ENCODE data around the gene TTLL6.
A peak's percentile ranks its signal among the peaks of the same experiment; 100 is the strongest.
"Not testable (repeated sequence)": the region's sequence is repeated elsewhere in the genome, so short reads cannot be mapped to it uniquely, and the experiment has no call there.

Gene TTLL6

GRCh38 chr17:48815311-48815710, 1.7 kb downstream of the TTLL6 start:
- no peak for DNase-seq (ENCODE audit: low read depth)

DNA sequence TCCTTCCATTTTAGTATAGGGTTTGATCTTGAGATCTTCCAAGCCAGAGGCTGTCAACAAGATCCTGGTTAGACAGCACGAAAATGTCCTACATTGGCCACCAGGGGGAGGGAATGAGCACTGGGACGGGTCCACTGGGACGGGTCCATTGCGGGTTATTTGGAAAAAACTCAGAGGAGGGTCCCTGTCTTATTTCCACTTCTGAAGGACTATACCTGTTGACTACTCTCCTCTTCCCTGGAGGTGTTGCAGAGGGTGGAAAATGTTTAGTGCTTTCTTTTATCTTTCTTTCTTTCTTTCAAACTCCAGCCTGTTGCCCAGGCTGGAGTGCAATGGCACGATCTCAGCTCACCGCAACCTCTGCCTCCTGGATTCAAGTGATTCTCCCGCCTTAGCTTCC, 2.5 kb downstream of the TTLL6 start:
- DNase-seq (ENCODE audit: low read depth), result peak; percentile 38

DNA sequence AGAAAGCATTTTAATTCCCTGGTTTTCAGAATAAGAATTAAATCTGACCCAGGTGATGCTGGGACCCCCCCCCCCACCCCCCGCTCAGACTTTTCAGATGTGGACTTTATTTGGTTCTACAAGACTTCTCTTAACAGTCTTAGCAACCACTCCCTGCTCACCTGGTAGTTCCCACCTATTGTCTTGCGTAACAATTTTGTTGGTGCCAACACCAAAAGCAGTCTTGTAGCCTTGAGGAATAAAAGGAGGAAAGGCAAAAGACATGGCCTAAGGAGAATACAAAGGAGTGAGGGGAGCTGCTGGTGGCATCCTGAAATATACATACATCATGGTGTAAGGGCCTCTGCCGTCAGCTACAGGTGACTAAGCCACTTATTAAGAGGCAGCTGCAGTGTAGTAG, 5.0 kb downstream of the TTLL6 start:
- no peak for DNase-seq (ENCODE audit: low read depth)

DNA sequence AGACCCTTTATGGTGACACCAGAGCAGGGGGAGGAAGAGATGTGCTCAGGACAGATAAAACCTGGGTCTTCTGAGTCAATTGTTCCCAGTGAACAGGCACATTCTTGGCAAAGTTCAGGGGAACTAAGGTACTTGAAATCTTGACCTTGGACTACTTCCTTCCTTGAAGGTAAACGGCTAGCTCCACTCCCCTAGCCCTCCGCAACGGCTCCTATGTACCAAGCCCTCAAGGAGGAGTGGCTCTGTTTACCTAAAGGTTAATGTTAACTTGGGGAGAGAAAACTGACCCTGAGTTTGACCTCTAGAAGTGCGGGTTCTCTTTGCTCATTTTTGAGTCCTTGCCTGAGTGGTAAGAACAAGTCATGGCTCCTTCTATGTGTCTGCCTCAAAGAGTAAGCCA, 7.8 kb downstream of the TTLL6 start:
- DNase-seq (ENCODE audit: low read depth), result no peak

DNA sequence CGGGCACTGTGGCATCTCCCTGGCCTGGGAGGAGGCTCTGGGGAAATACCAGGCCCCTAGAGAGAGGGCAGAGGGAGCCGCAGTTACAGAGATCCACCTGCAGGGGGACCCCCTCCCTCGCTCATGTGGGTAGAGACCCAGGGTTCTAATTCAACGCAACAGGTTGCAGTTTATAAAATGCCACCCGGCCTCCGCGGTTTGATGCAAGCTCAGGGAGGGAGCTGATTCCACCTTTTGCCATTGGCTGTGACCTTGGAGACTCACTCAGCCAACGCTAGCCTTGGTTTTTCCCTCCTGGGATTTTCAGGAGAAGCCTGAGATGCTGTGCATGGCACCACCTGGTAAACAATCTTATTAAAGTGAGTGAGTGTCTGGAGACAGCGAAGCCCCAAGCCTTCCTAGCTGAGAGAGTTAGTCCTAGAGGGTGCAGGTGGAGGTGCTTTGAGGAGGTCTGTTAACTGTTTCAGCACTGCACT, 12.1 kb downstream of the TTLL6 start:
- peak; percentile 40 for DNase-seq (ENCODE audit: low read depth)

- DNase-seq (ENCODE audit: low read depth), result no peak
These were observed 16.3 kb downstream of the TTLL6 start for GRCh38 chr17:48800626-48801217.

GRCh38 chr17:48799069-48799723, 17.8 kb downstream of the TTLL6 start:
- DNase-seq (ENCODE audit: low read depth), result no peak

DNA sequence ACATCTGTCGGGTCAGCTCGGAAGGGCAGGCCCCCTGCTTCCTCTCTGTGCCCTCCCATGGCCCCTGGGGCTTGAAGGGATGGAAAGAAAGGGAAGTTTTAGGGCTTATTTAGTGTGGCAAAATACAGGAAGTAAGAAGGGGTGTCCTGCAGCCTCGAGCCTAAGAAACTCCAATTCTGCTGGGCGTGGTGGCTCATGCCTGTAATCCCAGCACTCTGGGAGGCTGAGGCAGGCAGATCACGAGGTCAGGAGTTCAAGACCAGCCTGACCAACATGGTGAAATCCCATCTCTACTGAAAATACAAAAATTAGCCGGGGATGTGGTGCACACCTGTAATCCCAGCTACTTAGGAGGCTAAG, 20.9 kb downstream of the TTLL6 start:
- DNase-seq (ENCODE audit: low read depth), result not testable (repeated sequence)

DNA sequence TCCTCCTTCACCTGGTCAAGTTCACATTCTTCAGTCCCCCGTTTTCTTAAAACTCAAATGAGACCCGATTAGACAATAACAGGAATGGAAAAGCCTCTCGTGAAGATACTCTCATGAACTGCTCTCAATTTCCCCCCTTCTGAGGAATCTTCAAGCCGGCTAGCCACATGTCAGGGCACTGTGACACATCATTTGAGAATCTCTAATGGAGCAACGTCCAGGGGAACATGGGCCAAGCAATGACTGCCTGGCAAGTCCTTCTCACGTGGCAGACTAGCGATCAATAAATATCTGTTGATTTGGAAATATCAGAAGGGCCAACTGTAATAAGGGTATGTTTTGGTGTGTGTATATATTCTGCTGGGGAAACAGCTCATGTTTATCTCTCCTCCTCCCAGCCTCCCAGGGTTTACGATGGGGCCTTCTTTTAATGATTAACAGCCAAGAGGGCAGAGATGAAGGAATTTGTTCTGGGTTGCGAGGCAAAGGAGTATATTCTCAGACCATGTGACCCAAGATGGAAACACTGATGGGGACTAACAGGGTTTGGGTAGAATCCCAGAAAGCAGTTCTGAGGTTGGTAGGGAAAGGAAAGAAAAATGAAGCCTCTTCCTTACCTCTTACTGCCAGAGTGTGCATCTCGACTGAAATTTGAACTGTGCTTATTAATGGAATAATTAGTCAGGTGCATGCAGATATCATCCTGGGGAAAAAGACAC, 21.4 kb downstream of the TTLL6 start:
- DNase-seq (ENCODE audit: low read depth), result no peak

DNA sequence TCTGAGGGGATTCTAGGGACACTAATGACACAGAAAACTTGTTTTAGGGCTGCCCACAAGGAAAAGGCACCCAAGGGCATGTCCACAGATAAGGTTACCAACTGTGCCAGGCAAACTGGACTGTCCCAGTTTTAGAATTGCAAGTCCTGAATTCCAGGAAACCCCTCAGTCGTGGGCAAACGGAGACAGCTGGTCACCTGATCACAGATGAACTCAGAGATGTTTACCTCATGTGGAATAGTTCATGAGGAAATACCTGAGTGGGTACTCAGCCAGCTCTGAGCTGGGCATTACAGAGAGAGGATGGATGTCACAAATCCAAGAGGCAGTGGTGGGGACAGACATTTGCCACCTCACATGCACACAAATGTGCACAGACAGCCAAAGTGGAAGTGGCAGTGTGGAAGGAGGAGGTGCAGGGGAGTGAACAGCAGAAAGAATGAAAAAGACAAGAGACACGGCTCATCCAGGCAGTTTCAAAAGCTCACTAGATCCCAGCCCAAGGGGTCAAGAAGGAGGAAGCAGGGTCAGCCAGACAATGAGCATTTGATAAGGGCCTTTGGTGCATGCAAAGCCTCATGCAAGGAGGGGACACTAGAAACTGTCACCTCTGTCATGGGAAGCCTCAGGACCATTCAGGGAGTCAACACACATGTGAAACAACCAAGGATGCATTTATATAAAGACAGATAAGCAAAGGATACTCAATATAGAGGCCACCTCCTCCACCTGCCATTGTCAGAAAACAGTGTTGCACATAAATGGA, 24.8 kb downstream of the TTLL6 start:
- DNase-seq (ENCODE audit: low read depth), result no peak

GRCh38 chr17:48791128-48792032, 25.6 kb downstream of the TTLL6 start:
- peak; percentile 9 for DNase-seq (ENCODE audit: low read depth)

GRCh38 chr17:48790607-48791127, 26.4 kb downstream of the TTLL6 start:
- no peak for DNase-seq (ENCODE audit: low read depth)

DNA sequence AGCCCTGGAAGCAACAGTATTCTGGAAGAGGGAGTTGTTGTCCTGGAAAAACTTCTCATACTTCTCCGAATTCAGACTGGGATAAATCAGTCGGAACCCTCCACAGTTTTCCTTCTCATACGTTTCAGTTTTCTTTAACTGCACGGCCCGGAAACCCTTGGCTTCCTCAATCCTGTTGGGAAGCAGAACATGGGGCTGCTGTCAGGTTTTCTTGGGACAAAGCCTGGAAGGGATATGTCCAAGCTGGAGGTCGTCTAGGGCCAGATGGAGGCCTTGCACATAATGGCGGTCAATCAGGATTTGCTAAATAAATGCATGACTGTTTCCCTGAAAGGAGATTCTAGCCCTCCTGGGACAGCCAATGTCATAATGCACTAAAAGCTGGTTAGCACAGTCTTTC, 29.2 kb downstream of the TTLL6 start:
- no peak for DNase-seq (ENCODE audit: low read depth)

GRCh38 chr17:48779421-48779820, 37.6 kb downstream of the TTLL6 start:
- DNase-seq (ENCODE audit: low read depth), result no peak

DNA sequence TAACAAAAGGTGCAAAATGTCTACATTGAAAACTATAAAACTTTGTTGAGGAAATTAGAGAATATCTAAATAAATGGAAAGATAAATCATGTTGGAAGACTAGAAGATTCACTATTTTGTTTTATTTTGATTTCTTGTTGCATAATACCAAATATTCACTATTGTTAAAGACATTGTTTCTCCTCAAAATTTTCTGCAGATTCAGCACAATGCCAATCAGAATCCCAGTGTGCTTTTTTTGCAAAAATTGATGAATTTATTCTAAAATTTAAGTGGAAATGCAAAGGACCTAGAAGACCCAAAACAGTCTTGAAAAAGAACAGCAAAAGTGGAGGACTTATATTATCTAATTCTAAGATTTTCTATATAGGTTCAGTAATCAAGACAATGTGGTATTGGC, 40.4 kb downstream of the TTLL6 start:
- DNase-seq (ENCODE audit: low read depth), result no peak

DNA sequence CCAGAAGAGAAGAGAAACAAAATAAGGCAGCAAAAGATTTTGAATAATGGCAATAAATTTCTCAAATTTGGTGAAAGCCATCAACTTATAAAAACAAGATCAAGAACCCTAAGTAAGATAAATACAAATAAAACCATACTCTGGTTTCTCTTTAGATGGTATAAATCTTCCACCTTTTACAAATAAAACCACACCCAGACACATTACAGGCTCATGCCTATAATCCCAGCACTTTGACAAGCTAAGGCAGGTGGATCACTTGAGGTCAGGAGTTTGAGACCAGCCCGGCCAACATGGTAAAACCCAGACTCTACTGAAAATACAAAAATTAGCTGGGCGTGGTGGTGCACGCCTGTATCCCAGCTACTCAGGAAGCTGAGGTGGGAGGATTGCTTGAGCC, 43.8 kb downstream of the TTLL6 start:
- DNase-seq (ENCODE audit: low read depth), result no peak

DNA sequence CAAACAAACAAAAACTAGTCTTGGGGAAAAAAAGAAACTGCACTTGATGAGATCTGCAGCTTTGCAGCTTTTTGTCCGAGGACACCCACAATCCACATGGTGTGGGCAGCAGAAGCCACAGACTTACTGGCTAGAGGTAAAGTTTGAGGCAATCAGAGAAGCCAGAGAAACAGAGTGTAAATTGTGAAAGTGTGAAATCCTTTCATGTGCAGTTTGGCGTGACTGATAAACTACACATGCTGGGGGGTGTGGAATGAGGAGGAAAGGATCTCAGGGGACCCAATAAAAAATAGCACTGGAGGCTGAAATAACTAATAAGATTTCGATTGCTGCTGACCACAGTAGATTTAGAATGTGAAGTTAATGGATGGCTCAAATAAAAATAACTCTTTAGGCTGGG, 46.1 kb downstream of the TTLL6 start:
- no peak for DNase-seq (ENCODE audit: low read depth)

DNA sequence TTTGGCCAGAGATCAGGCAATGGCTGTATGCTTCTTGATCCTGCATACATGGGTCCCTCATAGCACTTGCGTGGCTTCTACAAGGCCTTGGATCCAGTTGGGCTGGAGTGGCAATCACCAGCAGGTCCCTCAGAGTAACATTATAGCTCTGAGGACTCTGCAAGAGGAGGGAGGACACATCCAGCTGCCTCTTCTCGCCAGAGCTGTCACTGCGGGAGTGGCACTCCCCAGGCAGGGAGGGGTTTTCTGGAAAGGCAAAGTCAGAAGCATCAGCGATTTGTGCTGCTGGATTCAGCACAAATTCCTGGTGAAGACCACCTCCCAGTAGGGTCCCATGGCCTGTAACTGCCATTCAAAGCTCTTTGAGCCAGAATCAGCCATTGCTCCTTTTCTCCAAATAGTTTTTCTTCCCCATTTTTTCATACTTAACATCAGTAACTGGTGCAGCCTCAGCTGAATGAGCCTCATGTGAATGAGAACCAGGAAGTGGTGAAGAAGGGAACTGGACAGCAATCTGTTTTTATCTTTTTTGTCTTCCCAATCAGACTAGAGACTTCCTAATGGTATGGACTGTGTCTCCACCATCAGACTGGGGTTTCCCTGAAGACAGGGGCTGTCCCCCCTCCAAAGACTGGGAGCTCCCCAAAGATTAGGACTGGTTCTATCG, 47.9 kb downstream of the TTLL6 start:
- DNase-seq (ENCODE audit: low read depth), result no peak

GRCh38 chr17:48767263-48767774, 49.7 kb downstream of the TTLL6 start:
- no peak for DNase-seq (ENCODE audit: low read depth)

DNA sequence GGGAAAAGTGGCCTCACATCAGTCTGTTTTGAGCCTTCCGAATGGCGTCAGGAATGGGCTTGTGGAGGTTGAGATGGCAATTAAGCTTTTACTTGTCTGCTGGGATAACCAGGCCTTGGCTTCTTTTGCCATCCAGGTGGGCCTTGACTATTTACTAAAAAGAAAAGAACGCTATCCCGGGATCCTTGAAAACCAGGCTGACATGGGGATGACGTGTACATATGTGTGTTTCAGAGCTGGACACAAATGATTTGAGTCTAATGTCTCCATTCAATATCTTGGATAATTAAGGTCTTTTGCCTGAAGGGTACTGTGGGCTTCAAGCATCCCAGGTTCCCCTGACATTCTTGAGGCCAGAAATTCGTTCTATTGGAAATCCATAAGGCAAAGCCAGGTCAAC, 55.9 kb downstream of the TTLL6 start:
- no peak for DNase-seq (ENCODE audit: low read depth)

DNA sequence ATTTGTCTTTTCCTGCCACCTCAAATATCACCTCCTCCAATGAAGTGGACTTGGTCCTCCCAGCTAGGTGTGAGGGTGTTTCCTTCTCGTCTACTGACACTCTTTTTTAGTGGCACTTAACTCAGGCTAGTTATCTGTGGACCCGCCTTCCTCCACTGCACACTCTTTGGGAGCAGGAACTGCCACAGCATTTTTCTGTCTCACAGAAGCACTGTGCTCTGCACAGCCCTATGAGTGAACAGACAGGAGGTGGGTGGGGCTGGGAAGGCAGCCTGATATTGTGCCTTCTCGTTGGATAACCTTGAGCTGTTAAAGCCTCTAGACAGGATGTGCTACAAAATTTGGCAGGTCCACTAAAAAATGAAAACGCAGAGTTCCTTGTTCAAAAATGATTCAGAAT, 56.6 kb downstream of the TTLL6 start:
- no peak for DNase-seq (ENCODE audit: low read depth)

All from T follicular helper cell (primary cell).